Measurements from ENCODE around the gene KIFC3. TPM values are rescaled to one million over a fixed set of nuclear protein-coding genes. Genes with fewer than 3 reads are reported as not detected.

The KIFC3 gene
- total RNA-seq, 2 experiments from 2014 or later = not detected

- H3K9me3 Mint-ChIP-seq = no peaks in the 10 kb centered on the region
- Histone ChIP-seq H3K4me3 (ENCODE audit: low read length) (no peak overlapping the region), H3K27ac (ENCODE audit: low read depth in 1 of 2, low read length in 2 of 2) (no peak overlapping the region), H3K9me3 (ENCODE audit: control insufficient read depth in 1 of 2, insufficient read depth in 1 of 2, low read length in 2 of 2) (no peaks in the 10 kb centered on the region), H3K36me3 (ENCODE audit: insufficient read depth, low read length) (no peaks in the 10 kb centered on the region), H3K27me3 (ENCODE audit: control insufficient read depth in 1 of 2, insufficient read depth in 2 of 2, low read length in 2 of 2) (peaks cover 8 to 10% of the 10 kb centered on the region in 2 experiments), H3K4me1 (ENCODE audit: insufficient read depth, low read length) (peaks cover 39% of the 10 kb centered on the region)
- H3K4me1 Mint-ChIP-seq (ENCODE audit: low read depth) = peaks cover 26% of the 10 kb centered on the region
- CTCF ChIA-PET = no interaction called here
- DNase-seq = no peak
- peaks cover 49% of the 10 kb centered on the region for H3K27me3 Mint-ChIP-seq
- no peak for ATAC-seq (ENCODE audit: poor library complexity)
- no peaks in the 10 kb centered on the region for H3K36me3 Mint-ChIP-seq (ENCODE audit: low read depth)
- POLR2A ChIA-PET = no interaction called here
- H3K4me3 Mint-ChIP-seq = no peak overlapping the region
- no peak overlapping the region for H3K27ac Mint-ChIP-seq
- intact Hi-C loops (cut with DNase I, micrococcal nuclease) = no loop called here
- TF ChIP-seq, protein P1, sequence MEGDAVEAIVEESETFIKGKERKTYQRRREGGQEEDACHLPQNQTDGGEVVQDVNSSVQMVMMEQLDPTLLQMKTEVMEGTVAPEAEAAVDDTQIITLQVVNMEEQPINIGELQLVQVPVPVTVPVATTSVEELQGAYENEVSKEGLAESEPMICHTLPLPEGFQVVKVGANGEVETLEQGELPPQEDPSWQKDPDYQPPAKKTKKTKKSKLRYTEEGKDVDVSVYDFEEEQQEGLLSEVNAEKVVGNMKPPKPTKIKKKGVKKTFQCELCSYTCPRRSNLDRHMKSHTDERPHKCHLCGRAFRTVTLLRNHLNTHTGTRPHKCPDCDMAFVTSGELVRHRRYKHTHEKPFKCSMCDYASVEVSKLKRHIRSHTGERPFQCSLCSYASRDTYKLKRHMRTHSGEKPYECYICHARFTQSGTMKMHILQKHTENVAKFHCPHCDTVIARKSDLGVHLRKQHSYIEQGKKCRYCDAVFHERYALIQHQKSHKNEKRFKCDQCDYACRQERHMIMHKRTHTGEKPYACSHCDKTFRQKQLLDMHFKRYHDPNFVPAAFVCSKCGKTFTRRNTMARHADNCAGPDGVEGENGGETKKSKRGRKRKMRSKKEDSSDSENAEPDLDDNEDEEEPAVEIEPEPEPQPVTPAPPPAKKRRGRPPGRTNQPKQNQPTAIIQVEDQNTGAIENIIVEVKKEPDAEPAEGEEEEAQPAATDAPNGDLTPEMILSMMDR (IDR thresholded peaks at IDR 0.05) = no peak
Measured at GRCh38 chr16:57807252-57807967, 5.1 kb upstream of the KIFC3 start.

GRCh38 chr16:57805176-57805575 is 2.9 kb upstream of the KIFC3 start:
- Mint-ChIP-seq H3K27ac (no peak overlapping the region), H3K4me1 (ENCODE audit: low read depth) (peaks cover 35% of the 10 kb centered on the region), H3K27me3 (peaks cover 55% of the 10 kb centered on the region), H3K36me3 (ENCODE audit: low read depth) (no peaks in the 10 kb centered on the region), H3K4me3 (no peak overlapping the region), H3K9me3 (no peaks in the 10 kb centered on the region)
- no peak overlapping the region for H3K27ac ChIP-seq (ENCODE audit: low read depth in 1 of 2, low read length in 2 of 2)
- TF ChIP-seq, protein P1 (IDR thresholded peaks at IDR 0.05) = no peak
- H3K27me3 ChIP-seq (ENCODE audit: control insufficient read depth in 1 of 2, insufficient read depth in 2 of 2, low read length in 2 of 2) = peaks cover 13 to 16% of the 10 kb centered on the region in 2 experiments
- H3K4me3 ChIP-seq (ENCODE audit: low read length) = no peak overlapping the region
- DNase-seq (no peak), ATAC-seq (ENCODE audit: poor library complexity) (no peak)
- H3K4me1 ChIP-seq (ENCODE audit: insufficient read depth, low read length) = peaks cover 47% of the 10 kb centered on the region
- ChIA-PET CTCF (no interaction called here), POLR2A (no interaction called here)
- H3K9me3 ChIP-seq (ENCODE audit: control insufficient read depth in 1 of 2, insufficient read depth in 1 of 2, low read length in 2 of 2) = no peaks in the 10 kb centered on the region
- H3K36me3 ChIP-seq (ENCODE audit: insufficient read depth, low read length) = no peaks in the 10 kb centered on the region
- intact Hi-C loops (cut with DNase I, micrococcal nuclease) = no loop called here

- TF ChIP-seq, protein P1 (IDR thresholded peaks at IDR 0.05) = no peak
- Histone ChIP-seq H3K9me3 (ENCODE audit: control insufficient read depth in 1 of 2, insufficient read depth in 1 of 2, low read length in 2 of 2) (no peaks in the 10 kb centered on the region), H3K4me1 (ENCODE audit: insufficient read depth, low read length) (peaks cover 47% of the 10 kb centered on the region), H3K4me3 (ENCODE audit: low read length) (no peak overlapping the region), H3K27me3 (ENCODE audit: control insufficient read depth in 1 of 2, insufficient read depth in 2 of 2, low read length in 2 of 2) (peaks cover 13 to 16% of the 10 kb centered on the region in 2 experiments), H3K27ac (ENCODE audit: low read depth in 1 of 2, low read length in 2 of 2) (no peak overlapping the region), H3K36me3 (ENCODE audit: insufficient read depth, low read length) (no peaks in the 10 kb centered on the region)
- DNase-seq (no peak), ATAC-seq (ENCODE audit: poor library complexity) (no peak)
- ChIA-PET CTCF (no interaction called here), POLR2A (no interaction called here)
- Mint-ChIP-seq H3K36me3 (ENCODE audit: low read depth) (no peaks in the 10 kb centered on the region), H3K9me3 (no peaks in the 10 kb centered on the region), H3K27ac (no peak overlapping the region), H3K4me3 (no peak overlapping the region), H3K27me3 (peaks cover 49% of the 10 kb centered on the region), H3K4me1 (ENCODE audit: low read depth) (peaks cover 38% of the 10 kb centered on the region)
- intact Hi-C loops (cut with DNase I, micrococcal nuclease) = loop anchor here in 1 of 2 experiments (5.0 kb wide), 1 partner anchor 198 kb away; the partner anchor contains the start of genes USB1 and ZNF319
Measured at GRCh38 chr16:57804111-57804837, 2.0 kb upstream of the KIFC3 start.

Measured in CD4-positive, alpha-beta T cell (primary cell).